Measurements from ENCODE around the gene NUFIP2.

DNA sequence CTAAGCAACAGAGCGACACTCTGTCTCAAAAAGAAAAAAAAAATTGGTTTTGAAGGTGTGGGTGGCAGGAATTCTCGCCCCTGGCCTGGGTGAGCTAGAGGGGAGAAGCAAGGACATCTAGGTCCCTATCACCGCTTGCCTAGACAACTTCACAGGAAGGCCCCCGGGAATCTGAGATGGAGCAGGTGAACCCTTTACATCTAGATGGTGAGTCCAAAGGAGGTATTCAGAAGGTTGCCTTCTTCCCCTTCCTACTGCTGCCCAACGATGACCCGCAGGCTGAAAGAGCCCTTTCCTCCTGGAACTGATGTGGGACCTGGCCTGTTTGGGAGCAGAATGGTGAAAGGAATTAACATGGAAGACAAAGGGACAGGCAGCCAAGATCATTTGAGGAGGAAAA, 48.5 kb downstream of the NUFIP2 start:
- TF ChIP-seq, protein P1, sequence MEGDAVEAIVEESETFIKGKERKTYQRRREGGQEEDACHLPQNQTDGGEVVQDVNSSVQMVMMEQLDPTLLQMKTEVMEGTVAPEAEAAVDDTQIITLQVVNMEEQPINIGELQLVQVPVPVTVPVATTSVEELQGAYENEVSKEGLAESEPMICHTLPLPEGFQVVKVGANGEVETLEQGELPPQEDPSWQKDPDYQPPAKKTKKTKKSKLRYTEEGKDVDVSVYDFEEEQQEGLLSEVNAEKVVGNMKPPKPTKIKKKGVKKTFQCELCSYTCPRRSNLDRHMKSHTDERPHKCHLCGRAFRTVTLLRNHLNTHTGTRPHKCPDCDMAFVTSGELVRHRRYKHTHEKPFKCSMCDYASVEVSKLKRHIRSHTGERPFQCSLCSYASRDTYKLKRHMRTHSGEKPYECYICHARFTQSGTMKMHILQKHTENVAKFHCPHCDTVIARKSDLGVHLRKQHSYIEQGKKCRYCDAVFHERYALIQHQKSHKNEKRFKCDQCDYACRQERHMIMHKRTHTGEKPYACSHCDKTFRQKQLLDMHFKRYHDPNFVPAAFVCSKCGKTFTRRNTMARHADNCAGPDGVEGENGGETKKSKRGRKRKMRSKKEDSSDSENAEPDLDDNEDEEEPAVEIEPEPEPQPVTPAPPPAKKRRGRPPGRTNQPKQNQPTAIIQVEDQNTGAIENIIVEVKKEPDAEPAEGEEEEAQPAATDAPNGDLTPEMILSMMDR (IDR thresholded peaks at IDR 0.05): no peak
- TF ChIP-seq EZH2 (IDR thresholded peaks at IDR 0.05): no peak
